Measurements from ENCODE around the gene NSD1.

DNA sequence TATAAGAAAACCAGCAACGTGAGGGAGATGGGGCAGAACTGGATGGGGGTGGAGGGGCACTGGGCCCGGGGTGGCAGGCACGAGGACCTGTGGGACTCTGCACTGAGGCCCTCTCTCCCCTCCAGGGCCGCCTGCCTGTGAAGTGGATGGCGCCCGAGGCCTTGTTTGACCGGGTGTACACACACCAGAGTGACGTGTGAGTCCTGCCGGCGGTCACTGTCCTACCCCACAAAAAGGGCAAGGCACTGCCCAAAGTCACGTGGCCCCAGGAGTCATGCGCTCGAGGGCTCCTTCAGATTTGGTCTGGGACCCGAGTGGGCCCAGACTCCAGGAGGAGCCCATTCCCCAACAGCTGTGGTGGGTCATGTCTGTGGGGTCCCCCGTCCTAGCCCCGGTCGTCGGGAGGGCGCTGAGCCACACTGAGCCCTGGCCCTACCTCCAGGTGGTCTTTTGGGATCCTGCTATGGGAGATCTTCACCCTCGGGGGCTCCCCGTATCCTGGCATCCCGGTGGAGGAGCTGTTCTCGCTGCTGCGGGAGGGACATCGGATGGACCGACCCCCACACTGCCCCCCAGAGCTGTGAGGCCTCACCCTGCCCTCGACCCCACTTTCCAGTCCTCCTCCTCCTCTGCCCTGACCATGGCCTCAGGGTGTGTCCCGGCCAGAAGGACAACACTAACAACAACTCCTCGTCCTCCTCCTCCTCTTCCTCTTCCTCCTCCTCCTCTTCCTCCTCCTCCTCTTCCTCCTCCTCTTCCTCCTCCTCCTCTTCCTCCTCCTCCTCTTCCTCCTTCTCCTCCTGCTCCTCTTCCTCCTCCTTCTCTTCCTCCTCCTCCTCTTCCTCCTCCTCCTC is 37.2 kb upstream of the NSD1 start:
- no peak for TF ChIP-seq EZH2 (IDR thresholded peaks at IDR 0.05; ENCODE audit: low read depth)
- TF ChIP-seq, protein P1, sequence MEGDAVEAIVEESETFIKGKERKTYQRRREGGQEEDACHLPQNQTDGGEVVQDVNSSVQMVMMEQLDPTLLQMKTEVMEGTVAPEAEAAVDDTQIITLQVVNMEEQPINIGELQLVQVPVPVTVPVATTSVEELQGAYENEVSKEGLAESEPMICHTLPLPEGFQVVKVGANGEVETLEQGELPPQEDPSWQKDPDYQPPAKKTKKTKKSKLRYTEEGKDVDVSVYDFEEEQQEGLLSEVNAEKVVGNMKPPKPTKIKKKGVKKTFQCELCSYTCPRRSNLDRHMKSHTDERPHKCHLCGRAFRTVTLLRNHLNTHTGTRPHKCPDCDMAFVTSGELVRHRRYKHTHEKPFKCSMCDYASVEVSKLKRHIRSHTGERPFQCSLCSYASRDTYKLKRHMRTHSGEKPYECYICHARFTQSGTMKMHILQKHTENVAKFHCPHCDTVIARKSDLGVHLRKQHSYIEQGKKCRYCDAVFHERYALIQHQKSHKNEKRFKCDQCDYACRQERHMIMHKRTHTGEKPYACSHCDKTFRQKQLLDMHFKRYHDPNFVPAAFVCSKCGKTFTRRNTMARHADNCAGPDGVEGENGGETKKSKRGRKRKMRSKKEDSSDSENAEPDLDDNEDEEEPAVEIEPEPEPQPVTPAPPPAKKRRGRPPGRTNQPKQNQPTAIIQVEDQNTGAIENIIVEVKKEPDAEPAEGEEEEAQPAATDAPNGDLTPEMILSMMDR (conservative IDR thresholded peaks at IDR 0.05), result no peak
